M059J (cell line): ENCODE data around the gene NKD1. TPM values are rescaled to one million over a fixed set of nuclear protein-coding genes. Genes with fewer than 3 reads are reported as not detected.

ENCODE experiments used
- DNase-seq: peaks from one replicate; pipeline ENCODE4 v3.0.0-alpha.2; 2012; ENCODE audit warnings: low read depth
- total RNA-seq: library from RNA; depleted of rRNA; stranded (reverse); fragments of >200 nt; shearing (Covaris generic); gene quantifications from 2 replicates; pipeline ENCODE4 v1.2.3, GENCODE V29; 2014

The NKD1 gene
- total RNA-seq, 1 experiment from 2014 or later, result 1.0 TPM

DNA sequence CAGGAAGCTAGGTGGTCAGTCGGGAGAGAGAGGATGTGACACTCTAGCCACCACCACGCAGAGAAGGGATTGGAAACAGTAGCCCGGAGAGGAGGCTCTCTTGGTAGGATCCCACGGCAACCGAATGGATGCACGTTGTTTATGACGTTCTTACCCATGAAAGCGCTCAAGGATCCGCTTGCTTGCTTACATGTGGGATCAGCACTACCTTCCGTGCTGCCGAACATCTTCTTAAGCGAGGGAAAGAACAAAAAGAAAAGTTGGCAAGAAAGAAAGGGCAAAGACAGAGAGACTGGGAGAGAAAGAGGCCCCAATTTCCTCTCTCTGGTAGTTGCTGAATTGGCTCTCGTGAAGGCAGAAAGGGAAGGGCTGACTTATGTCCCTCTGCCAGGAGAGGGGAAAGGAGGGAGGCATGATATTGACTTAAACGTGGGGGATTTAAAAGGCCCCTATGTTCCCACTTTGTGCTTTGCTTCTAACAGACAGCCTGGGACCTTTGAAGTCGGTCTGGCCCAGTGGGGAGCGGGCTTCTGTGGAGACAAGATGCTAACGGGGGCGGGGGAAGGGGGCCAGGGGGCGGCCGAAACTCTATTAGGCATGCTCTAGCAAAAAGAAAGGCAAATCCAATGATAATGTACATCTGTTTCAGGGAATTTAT lies 97.5 kb downstream of the NKD1 start:
- no peak for DNase-seq

DNA sequence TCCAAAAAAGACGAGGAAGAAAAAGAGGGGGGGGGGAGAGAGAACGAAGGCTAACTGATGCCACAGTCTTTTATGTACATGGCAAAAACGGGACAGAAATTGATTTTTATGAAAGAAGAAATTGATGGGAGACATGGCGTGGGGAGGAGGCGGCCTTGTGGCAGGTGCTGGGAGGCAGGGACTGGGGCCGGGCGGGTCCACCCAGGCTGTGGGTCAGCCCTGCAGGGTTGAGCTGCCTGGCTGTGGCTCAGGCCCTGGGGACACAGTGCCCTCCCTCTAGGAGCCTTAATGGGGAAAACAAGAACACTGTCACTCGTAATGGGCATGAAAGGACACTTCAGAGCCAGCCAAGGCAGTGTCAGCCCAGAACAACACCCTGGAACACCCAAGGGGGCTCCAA lies 98.1 kb downstream of the NKD1 start:
- no peak for DNase-seq

DNA sequence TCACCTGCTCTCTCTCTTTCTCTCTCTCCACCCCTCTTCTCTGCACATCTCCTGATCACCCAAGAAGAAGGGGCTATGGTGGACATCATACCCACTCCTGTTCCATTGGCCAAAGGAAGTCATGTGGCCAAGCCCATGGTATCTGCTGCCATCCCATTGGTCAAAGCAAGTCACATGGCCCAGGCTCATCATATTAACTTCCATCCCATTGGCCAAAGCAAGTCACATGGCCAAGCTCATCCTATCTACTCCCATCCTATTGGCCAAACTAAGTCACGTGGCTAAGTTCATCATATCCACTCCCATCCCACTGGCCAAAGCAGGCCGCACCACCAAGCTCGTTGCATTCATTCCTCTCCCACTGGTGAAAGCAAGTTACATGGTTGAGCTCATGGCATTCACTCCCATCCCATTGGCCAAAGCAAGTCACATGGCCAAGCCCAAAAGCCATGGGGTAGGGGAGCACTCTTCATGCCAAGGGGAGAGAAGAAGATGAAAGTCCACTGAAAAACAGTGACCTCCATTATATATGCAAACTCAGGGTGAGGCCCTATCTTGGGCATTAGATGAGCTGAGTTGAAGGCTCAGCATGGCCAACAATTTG lies 103.7 kb downstream of the NKD1 start:
- DNase-seq, result peak; percentile 15

DNA sequence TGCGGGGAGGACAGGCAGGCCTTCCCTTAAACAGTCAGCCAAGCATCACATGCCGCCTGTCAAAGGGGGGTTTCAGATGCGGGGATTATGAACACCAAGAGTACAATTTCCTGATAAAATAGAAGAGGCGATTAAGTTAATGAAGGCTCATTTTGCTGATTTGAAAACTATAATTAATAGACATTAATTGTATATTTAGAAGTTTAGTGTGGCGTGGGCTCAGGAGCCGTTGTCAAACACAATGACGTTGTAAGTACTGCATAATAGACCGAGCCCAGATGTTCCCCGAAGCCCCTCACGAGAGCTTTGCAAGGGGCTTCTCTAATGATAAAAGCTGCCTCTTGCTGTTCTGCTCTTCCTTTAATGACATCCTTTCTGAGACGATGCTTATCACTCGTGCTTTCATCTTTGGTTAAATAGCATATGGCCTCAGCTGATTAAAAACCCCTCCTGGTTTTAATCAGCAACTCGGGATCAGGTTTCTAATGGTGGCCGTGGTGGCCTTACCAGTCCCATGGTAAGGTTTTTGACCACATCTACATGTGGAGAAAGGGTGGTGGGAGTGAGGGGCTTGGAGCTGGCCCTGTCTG lies 104.7 kb downstream of the NKD1 start:
- no peak for DNase-seq

DNA sequence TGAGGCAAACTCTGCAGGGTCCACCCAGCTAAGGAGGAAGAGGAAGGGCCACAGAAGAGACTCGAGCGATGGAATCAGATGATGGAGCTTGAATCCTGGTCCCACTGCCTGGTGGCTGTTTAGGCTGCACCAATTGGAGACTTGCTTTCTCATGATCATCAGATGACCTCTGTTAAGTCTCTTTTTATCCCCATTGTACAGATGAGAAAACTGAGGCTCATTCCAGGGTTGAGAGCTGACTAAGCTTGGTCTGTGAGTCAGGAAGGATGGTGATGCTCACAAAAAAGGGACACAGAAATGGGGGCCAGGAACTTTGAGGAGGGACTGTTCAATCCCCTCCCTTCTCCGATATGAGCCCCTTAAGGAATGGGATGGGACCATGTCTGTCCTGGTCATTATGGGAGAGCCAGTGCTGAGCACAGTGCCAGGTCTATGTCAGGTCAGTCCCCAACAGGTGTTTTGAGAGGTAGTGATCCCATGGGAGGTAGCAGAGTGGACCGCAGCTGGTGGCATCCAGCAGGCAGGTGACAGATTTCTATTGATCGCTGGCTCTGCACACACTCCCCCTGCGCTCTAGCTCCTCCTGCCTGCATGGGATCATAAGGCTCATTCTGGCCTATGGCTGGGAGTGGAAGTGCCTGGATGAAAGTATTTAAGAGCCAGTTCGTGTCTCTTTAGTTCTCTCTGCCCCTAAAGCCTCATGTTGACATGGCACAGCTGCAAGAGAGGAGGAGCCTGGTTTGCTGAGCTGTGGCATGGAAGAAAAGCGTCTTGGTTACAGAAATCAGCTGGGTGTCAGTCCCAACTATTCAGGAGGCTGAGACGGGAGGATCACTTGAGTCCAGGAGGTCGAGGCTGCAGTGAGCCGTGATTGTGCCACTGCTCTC lies 105.7 kb downstream of the NKD1 start:
- DNase-seq, result no peak

DNA sequence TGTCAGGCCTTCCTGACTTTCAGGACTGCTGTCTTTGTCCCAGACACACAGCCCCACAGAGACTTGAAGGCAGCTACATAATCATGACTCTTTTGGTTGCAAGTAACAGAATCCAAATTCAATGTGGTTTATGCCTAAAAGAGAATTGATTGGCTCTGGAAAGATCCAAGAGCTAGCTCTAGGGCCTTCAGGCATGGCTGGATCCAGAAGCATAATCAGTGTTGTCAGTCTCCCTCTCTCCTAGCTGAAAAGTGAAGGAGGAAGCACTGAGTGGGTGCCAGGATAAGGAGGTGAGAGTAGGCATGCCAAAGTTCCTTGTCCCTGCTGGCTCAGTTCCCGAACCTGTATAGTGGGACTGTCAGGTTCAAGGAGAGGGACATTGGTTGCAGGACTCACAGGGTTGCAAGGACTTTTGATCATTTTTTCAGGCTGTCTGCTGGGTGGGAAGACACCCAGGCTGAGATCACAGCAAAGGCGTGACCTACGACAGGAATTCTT lies 107.4 kb downstream of the NKD1 start:
- DNase-seq, result no peak

DNA sequence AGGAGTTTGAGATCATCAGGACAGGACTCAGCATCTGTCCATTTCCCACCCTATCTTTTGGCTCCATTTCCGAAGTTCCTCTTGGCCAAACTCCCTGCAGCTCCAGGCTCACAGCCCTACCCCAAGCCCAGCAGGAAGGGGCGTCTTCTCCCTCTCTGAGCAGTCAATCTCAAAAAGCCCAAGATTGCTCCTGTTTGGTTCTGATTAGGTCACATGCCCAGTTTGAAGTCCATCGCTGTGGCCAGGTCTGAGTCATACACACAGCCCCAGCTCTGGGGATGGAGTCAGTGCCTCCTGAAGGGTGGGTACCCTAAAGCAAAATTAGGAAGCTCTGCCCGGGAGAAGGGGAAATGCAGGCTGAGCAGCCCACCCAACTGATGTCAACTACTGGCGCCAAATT lies 109.0 kb downstream of the NKD1 start:
- DNase-seq, result peak; percentile 51

DNA sequence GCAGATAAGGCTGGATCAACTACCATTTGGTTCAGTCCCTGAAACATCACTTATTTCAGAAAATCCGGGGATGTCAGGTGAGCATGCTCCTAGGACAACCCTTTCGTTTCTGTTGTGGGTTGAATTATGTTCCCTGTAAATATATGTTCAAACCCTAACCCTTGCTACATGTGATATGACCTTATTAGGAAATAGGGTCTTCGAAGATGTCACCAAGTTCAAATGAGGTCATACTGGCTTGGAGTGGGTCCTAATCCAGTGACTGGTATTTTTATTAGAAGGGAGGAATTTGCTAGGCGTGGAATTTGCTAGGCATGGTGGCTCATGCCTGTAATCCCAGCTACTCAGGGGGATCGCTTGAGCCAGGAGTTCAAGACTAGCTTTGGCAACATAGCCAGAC lies 111.6 kb downstream of the NKD1 start:
- peak; percentile 40 for DNase-seq

DNA sequence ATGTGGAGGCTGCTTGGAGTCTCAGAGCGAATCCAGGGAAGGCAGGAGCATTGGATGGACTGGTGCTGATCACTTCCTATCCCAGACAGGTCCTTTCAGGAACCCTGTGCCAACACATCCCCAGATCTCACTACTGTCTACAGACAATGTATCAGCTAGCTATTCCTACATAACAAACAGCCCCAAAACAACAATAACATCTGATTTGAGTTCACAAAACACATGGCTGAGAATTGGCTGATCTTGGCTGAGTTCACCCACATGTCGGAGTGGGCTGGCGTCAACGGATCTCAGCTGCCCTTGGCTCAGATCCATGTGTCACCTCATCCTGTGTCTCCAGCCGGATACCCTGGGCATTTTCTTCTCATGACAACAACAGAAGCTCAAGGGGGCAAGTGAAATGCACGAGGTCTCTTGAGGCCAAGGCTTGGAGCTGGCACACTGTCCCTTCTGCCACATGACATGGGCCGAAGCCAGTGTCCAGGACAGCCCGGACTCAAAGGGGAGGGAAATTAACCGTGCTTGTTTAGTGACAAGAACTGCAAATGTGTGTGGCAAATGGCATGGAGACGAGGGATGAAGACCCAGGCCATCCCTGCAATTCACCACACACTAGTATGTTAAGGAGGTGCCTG lies 114.2 kb downstream of the NKD1 start:
- DNase-seq, result no peak

DNA sequence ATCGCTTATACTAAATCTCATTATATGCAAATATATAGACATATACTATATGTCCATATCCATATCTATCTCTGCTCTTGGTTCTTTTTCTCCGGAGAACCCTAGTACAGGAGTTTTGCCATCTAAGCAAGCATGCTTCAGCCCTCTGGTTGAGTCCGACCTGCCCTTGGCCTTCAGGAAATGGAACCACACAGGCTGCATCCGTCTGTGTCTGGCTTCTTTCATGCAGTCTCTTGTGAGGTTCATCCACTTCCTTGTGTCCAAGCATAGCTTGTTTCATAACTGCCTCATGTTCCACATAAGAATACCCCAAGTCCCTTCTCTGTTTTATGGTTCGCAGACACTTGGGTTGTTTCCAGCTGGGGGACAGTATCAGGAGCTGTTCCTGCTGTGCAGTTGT lies 116.1 kb downstream of the NKD1 start:
- no peak for DNase-seq

DNA sequence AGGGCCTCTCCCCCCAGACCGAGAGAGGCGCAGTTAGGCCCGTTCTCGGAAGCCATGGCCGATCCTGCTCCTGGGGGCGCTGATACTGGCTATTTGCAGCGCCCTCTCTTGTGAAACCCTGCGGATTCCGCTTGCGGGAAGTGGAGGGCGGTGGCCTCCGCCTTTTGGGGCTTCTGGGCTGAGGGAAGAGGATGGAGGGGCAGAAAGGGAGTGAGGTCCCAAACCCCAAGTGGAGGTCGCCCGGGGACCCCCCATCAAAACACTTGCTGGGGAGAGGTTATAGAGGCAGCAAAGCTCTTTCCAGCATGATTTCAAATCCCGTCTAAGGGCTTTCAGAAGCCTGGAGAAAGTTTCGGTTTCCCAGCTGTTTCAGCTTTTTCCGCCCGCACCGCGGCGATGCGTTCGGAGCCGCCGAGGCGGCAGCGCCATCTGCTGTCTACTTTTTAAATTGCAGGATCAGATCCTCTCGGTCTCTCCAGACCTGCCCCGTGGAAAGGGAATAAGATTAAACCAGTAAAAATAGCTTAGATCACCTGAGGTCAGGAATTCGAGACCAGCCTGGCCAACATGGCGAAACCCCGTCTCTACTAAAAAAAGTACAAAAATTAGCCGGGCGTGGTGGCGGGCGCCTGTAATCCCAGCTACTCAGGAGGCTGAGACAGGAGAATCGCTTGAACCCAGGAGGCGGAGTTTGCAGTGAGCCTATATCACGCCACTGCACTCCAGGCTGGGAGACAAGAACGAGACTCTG lies 117.1 kb downstream of the NKD1 start:
- peak; percentile 74 for DNase-seq

DNA sequence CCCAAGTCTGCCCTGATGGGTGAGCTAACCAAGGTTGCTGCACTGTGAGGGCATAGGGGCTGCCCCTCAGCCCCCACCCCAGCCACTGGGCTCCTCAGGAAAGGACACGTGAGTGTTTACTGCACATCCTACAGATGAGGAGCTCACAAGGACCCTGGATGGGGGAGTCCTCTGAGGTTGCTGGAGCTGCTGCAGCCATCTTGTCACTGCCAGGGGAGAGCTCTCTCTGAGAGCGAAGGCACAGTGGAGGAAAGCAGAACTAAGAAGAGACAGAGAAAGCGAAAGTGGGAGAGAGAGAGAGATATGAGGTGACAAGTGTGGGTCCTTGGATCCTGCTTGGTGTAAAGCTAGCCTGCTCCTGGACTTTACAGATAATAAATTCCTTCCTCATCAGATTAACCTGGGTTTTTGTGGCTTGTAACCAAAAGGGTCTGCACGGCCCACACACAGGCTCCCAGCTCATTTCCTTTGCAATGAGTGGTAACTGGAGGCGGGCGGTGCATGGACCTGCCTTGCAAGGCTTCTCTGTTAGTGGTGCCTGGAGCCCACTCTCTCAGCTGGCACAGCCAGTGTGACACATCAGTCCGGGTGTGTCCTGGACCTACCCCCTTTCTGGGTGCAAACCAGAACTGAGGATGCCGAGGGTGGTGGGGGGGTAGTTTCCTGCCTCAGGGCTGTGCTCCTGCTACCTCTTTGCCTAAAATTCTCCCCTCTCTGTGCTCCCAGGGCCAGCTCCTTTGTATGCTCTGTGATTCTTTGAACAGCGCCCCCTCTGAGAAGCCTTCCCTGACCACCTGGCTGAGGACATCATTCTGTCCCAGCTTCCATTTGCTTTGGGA lies 118.7 kb downstream of the NKD1 start:
- no peak for DNase-seq

DNA sequence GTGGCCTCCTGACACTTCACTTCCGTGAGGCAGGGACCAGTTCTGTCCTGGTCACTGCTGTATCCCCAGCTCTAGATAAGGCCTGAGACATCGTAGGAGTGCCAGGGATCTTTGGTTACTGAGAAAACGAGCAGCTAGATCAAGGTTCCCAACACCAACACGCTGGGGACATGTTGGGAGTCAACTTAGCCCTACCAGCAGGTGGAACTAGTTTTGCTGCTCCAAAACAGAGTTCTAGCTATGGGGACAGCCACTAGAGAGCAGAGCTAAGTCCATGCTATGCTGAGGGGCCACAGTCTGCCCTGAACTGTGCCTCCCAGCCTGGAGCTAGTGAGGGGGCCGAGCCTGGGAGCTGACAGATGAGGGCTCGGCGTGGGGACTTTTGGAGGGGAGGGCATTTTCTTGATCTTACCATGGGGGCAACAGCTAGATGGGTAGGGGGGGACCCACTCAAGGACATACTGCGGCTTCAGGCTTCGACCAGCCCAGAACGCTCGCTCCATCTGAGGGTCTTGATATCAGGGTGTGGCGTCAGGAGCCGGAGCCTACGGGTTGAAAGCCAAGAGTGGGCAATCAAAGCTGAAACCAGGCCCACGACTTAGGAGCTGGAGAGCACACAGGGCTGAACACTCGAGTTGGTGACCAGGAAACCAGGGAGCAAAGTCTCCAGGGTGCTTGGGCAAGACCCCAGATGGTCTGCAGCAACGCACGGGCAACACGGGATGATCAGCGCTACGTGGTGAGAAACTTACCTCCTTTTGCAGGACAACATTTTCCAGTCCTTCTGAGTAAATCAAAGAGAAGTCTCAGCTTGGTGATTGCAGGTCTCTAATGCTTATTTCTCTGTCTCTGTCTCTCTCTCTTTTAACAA lies 119.5 kb downstream of the NKD1 start:
- no peak for DNase-seq

DNA sequence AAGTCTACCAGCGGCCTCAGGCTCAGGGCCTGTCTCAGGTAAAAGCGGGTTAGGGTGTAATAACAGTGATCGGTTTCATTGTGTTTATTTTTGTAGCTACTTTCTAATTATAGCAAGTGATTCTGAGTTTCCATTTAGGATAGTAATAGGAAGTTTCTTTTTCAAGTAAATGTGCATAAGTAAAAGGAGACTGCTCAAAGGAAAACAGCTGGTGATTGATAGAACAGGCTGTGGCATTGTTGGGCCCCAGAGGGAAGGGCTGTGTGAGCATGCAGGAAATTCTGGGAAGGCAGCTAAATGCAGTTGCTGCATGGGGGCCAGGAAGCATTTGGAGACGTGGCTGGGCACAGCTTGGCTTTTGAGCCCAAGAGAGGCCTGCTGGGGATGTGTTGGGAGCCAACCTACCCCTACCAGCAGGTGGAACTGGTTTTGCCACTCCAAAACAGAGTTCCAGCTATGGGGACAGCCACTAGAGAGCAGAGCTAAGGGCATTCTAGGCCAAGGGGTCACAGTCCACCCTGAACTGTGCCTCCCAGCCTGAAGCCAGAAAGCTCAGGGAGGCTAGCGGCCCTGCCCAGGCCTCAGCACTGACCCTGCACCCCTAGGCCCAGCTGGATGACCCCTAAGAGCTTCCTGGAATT lies 120.3 kb downstream of the NKD1 start:
- no peak for DNase-seq

DNA sequence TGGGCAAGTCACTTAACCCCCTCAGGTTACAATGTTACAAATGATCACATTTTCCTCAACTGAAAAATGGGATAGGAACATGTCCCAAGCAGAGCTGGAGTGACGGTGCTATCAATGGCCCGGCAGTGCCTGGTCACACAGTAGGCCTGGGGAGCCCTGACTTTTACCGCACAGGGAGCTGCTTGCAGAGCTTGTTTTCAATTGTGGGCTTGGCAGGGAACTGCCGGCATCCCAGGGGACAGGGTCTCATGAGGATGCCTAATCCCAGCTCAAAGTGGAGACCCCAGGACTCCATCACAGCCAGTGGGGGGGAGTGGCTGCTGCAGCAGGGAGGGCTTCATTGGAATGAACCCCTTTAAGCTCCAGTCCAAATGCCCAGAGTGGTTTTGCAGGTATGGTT lies 121.5 kb downstream of the NKD1 start:
- no peak for DNase-seq

DNA sequence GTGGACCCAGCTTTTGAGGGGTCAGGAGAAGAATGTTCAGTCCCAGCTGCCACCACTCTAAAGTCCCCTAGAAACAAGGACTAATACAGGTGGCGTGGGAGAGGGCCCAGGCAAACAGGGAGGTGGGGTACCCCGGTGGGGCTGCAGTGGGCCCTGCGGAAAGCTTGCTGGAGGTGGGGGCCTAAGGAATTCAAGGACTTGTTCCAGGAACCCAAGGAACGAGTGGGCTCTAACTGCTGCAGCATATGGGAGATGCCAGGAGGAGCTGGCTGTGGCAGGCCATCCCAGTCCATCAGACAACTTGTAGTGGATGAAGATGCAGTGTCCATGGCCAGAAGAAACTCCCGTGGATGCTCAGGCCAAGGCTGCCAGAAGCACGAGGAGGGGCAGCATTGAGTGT lies 122.3 kb downstream of the NKD1 start:
- no peak for DNase-seq

DNA sequence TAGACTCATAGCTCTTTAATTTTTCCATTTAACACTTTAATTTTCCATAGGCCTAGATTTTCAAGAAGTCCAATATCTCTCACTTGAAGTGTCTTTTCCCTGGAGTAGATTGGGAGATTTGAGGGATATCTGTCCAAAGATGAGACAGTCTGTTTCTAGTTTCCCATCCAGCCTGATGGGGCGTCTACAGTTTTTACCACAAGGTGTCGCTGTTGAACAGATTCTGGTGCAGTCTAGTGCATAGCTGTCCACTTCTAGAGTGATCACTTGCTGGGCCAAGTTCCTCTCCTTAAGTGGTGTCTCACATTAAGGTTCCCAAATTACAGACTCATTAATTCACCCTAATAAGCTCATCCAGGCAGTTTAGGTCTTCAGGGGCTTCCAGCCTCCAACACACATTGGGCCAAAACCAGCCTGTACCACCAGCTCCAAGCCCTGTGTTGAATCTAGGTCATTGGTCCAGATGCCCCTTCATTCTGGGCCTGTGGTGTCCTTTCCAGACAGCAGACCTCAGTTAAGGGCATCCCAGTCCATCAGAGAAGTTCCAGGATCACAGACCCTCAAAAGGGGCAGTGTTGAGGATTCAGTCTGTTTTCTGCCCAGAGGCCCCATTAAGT lies 123.6 kb downstream of the NKD1 start:
- no peak for DNase-seq
